Keratinocyte (primary cell): ENCODE data around the gene STK32B. TPM values are rescaled to one million over a fixed set of nuclear protein-coding genes. Genes with fewer than 3 reads are reported as not detected.
"Not testable (repeated sequence)": the region's sequence is repeated elsewhere in the genome, so short reads cannot be mapped to it uniquely, and the experiment has no call there.

ENCODE experiments used
- DNase-seq: peaks from one replicate; pipeline ENCODE4 v3.0.0-alpha.2; 2011; ENCODE audit warnings: low read depth, missing footprints, low spot score
- FAIRE-seq: peaks from 2 replicates; lab custom pipeline; 2011; peaks lifted over from hg19 to GRCh38; lab: Jason Lieb, UNC
- H2AFZ ChIP-seq: 2 replicates; pipeline ENCODE4 v1.6.0; 2012; ENCODE audit warnings: low read length, control low read depth, inconsistent platforms; ENCODE audit not compliant: control insufficient read depth
- H3K27ac ChIP-seq: 2 replicates; pipeline ENCODE4 v1.5.1; 2011; ENCODE audit warnings: low read length; ENCODE audit not compliant: control insufficient read depth, insufficient read depth
- H3K27me3 ChIP-seq: 3 replicates; pipeline ENCODE4 v1.6.0; 2011; ENCODE audit warnings: low read length; ENCODE audit not compliant: control insufficient read depth, insufficient read depth; ENCODE audit errors: extremely low read depth
- H3K36me3 ChIP-seq, 2 experiments: 2 replicates in 1 of 2; 3 replicates in 1 of 2; pipeline ENCODE4 v1.5.1; 2011; ENCODE audit warnings: low read length in 2 of 2, mild to moderate bottlenecking in 1 of 2; ENCODE audit not compliant: control insufficient read depth in 2 of 2, insufficient read depth in 2 of 2; ENCODE audit errors: extremely low read depth in 1 of 2
- H3K4me1 ChIP-seq: 3 replicates; pipeline ENCODE4 v1.5.1; 2011; ENCODE audit warnings: low read length; ENCODE audit not compliant: control insufficient read depth, insufficient read depth; ENCODE audit errors: extremely low read depth
- H3K4me2 ChIP-seq: 3 replicates; pipeline ENCODE4 v1.6.0; 2011; ENCODE audit warnings: low read depth, low read length; ENCODE audit not compliant: control insufficient read depth, insufficient read depth; ENCODE audit errors: extremely low read depth
- H3K4me3 ChIP-seq, 3 experiments: fragments of 200-600 bp in 1 of 3; sonication (generic) in 1 of 3; 2 replicates in 2 of 3; 3 replicates in 1 of 3; pipeline ENCODE4 v1.5.1; 2011 to 2016; ENCODE audit warnings: low read length in 3 of 3, mild to moderate bottlenecking in 3 of 3, control low read depth in 2 of 3, inconsistent platforms in 1 of 3, low read depth in 1 of 3, mixed read lengths in 1 of 3, mixed run types in 1 of 3, moderate library complexity in 1 of 3; ENCODE audit not compliant: control insufficient read depth in 2 of 3, insufficient read depth in 2 of 3; ENCODE audit errors: extremely low read depth in 1 of 3
- H3K79me2 ChIP-seq: 2 replicates; pipeline ENCODE4 v1.6.0; 2012; ENCODE audit warnings: low read length; ENCODE audit not compliant: control insufficient read depth, insufficient read depth
- H3K9ac ChIP-seq: 3 replicates; pipeline ENCODE4 v1.6.0; 2011; ENCODE audit warnings: low read length; ENCODE audit not compliant: control insufficient read depth, insufficient read depth; ENCODE audit errors: extremely low read depth
- H3K9me1 ChIP-seq: 3 replicates; pipeline ENCODE4 v1.6.0; 2011; ENCODE audit warnings: low read length; ENCODE audit not compliant: control insufficient read depth, insufficient read depth; ENCODE audit errors: extremely low read depth
- H3K9me3 ChIP-seq: 2 replicates; pipeline ENCODE4 v1.5.1; 2012; ENCODE audit warnings: low read depth, low read length; ENCODE audit not compliant: control insufficient read depth
- H4K20me1 ChIP-seq: 3 replicates; pipeline ENCODE4 v1.6.0; 2011; ENCODE audit warnings: low read length; ENCODE audit not compliant: control insufficient read depth, insufficient read depth; ENCODE audit errors: extremely low read depth
- EZH2 ChIP-seq: IDR thresholded peaks from one replicate; pipeline ENCODE4 v1.6.1; 2012; ENCODE audit warnings: inconsistent platforms, mild to moderate bottlenecking, low read length, moderate library complexity
- dilution Hi-C: fragments of 300-500 bp; cut with MboI; formaldehyde crosslinking; loops from one replicate; pipeline ENCODE4 v1.7.0; 2020; ENCODE audit warnings: low sequenced_read_pairs; ENCODE audit not compliant: extremely low pct_ligation_motif_present
- polyA plus RNA-seq, 5 experiments: library from polyadenylated mRNA; depleted of rRNA in 3 of 5; stranded (reverse) in 3 of 5; stranded (forward) in 1 of 5; unstranded in 1 of 5; fragments of >200 nt; gene quantifications; 1 replicate in 1 of 5; 2 replicates in 3 of 5; 3 replicates in 1 of 5; pipeline versions ENCODE4 v1.2.1 to v1.2.3, GENCODE V29; 2011 to 2012; ENCODE audit warnings: missing spikeins in 2 of 5, low read depth in 1 of 5, low replicate concordance in 1 of 5
- TF ChIP-seq, protein P1 (sequence below), 3 experiments: IDR thresholded peaks in 1 of 3; conservative IDR thresholded peaks in 1 of 3; optimal IDR thresholded peaks in 1 of 3; 2 replicates in 2 of 3; 3 replicates in 1 of 3; pipeline versions ENCODE3 to v1.5.1; 2011; ENCODE audit warnings: low read length in 3 of 3, mild to moderate bottlenecking in 3 of 3, moderate library complexity in 2 of 3, control low read depth in 1 of 3, inconsistent platforms in 1 of 3; ENCODE audit not compliant: insufficient read depth in 2 of 3; ENCODE audit errors: extremely low read depth in 1 of 3

Gene STK32B
- polyA plus RNA-seq, 1 donor (not counting 4 experiments of a cell fraction or from before 2014, with no cell fraction given) = 3.4 TPM

DNA sequence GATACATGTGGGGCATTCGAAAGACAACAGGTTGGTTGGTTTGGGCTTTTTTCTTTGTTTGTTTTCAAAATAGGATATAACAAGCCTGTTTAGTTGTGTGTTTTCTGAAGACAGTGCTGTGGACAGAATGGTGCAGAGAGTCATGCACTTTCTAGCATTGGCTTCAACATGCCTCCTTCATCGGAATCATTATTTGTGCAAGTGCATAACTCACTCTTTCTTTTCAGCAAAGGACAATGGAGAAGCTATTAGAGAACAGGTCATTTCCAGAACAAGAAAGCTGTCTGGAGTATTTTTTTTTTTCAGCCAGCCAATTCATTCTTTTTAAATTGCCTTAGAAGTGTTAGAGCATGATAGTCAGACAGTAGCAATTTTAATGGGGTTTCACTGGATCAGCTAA is 225.8 kb downstream of the STK32B start:
- dilution Hi-C loops = no loop called here
- Histone ChIP-seq H3K9ac (no peak overlapping the region), H3K4me3 (no peak overlapping the region)

DNA sequence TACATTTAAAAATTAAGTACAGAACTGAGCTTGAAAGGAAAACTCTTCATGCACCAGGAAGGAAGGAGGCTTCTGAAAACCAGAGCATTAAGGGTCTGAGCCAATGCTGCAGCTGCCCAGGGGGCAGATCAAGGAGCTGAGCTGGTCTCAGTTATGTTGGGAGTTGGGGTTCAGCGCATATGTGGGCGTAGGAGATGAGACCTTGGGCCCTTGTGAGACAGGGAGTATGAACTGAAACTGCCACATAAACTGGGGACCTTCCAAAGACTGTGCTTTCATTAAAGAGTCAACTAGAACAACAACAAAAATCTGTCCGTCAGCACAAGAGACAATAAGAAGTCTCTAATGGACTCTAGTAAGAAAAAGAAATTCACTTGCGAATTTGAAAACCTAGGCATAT is 226.9 kb downstream of the STK32B start:
- Histone ChIP-seq H3K79me2 (no peaks in the 10 kb centered on the region), H4K20me1 (no peaks in the 10 kb centered on the region), H3K27ac (no peak overlapping the region), H3K4me3 (no peak overlapping the region), H3K4me1 (no peaks in the 10 kb centered on the region), H3K9ac (no peak overlapping the region), H3K27me3 (no peaks in the 10 kb centered on the region), H2AFZ (no peak overlapping the region), H3K36me3 (no peaks in the 10 kb centered on the region), H3K4me2 (no peak overlapping the region), H3K9me1 (no peaks in the 10 kb centered on the region), H3K9me3 (no peaks in the 10 kb centered on the region)
- dilution Hi-C loops = no loop called here
- TF ChIP-seq, protein P1, sequence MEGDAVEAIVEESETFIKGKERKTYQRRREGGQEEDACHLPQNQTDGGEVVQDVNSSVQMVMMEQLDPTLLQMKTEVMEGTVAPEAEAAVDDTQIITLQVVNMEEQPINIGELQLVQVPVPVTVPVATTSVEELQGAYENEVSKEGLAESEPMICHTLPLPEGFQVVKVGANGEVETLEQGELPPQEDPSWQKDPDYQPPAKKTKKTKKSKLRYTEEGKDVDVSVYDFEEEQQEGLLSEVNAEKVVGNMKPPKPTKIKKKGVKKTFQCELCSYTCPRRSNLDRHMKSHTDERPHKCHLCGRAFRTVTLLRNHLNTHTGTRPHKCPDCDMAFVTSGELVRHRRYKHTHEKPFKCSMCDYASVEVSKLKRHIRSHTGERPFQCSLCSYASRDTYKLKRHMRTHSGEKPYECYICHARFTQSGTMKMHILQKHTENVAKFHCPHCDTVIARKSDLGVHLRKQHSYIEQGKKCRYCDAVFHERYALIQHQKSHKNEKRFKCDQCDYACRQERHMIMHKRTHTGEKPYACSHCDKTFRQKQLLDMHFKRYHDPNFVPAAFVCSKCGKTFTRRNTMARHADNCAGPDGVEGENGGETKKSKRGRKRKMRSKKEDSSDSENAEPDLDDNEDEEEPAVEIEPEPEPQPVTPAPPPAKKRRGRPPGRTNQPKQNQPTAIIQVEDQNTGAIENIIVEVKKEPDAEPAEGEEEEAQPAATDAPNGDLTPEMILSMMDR (optimal IDR thresholded peaks at IDR 0.05 in 1 of 3, IDR thresholded peaks at IDR 0.05 in 1 of 3, conservative IDR thresholded peaks at IDR 0.05 in 1 of 3; ENCODE audit: extremely low read depth in 1 of 3, insufficient read depth in 2 of 3, low read length in 3 of 3) = no peak
- no peak for TF ChIP-seq EZH2
- DNase-seq (no peak), FAIRE-seq (no peak)

More for the DNA sequence above, 225.8 kb downstream of the STK32B start:
- no peaks in the 10 kb centered on the region for H3K9me3 ChIP-seq
- H3K4me1 ChIP-seq = no peaks in the 10 kb centered on the region
- no peaks in the 10 kb centered on the region for H3K27me3 ChIP-seq
- no peak for TF ChIP-seq EZH2
- TF ChIP-seq, protein P1 (optimal IDR thresholded peaks at IDR 0.05 in 1 of 3, IDR thresholded peaks at IDR 0.05 in 1 of 3, conservative IDR thresholded peaks at IDR 0.05 in 1 of 3; ENCODE audit: extremely low read depth in 1 of 3, insufficient read depth in 2 of 3, low read length in 3 of 3) = no peak
- DNase-seq = no peak
- H3K9me1 ChIP-seq = no peaks in the 10 kb centered on the region
- H3K79me2 ChIP-seq = no peaks in the 10 kb centered on the region
- no peak overlapping the region for H3K4me2 ChIP-seq
- FAIRE-seq = no peak
- H3K27ac ChIP-seq = no peak overlapping the region
- no peak overlapping the region for H2AFZ ChIP-seq
- H4K20me1 ChIP-seq = no peaks in the 10 kb centered on the region
- H3K36me3 ChIP-seq = no peaks in the 10 kb centered on the region

DNA sequence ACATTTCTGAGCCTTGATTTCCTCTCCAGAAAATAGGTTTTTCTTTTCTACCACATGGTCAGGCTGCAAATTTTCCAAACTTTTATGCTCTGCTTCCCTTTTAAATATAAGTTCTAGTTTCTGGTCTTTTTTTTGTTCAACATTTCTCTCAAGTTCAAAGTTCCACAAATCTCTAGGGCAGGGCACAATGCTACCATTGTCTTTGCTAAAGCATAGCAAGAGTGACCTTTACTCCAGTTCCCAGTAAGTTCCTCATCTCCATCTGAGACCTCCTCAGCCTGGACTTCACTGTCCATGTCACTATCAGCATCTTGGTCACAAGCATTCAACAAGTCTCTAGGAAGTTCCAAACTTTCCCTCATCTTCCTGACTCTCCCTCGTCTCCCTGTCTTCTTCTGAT is 228.8 kb downstream of the STK32B start:
- H3K79me2 ChIP-seq, H2AFZ ChIP-seq, DNase-seq, H3K4me1 ChIP-seq, H3K9me1 ChIP-seq, H4K20me1 ChIP-seq, H3K27ac ChIP-seq, H3K27me3 ChIP-seq, H3K4me3 ChIP-seq, H3K4me2 ChIP-seq, H3K36me3 ChIP-seq, H3K9ac ChIP-seq, dilution Hi-C loops, H3K9me3 ChIP-seq, FAIRE-seq: not testable (repeated sequence)
